HG02610 (cell line): ENCODE measurements around the gene KCTD16.
A peak's percentile ranks its signal among the peaks of the same experiment; 100 is the strongest.

Experiments used
- ATAC-seq: cut with Tn5 transposase; IDR thresholded peaks from one replicate; pipeline ENCODE4 v1.9.1; 2021; ENCODE audit warnings: mild to moderate bottlenecking, moderate library complexity; ENCODE audit not compliant: unreplicated experiment

Gene KCTD16

DNA sequence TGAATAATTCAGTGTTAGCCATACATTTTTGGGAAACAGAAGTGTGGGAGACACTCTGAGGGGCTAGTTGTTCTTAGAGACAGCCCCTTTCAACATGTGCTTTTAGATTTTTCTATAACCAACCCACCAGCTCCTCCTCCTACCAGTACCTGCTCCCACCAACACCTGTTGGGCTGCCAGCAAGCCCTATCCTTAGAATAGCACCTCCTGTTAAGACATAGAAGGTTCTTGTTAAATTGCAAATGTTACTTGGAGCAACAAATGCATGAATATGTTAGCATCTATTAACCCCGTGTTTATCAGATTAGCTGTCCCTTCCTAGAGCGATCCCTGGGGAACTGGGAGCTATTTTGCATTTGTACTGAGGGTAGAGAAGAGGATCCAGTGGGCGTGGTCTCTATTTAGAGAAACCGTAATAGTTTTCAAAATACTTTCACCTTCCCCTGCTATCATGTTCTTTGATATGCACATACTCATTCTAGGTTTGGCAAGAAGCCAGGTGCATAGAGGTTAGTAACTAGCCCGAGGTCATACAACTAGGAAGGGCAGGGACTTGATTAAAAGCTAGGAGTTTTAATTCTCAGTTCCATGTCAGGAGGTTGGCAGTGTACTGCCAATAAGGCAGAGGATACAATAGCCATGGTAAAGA, 334.4 kb downstream of the KCTD16 start:
- no peak for ATAC-seq

DNA sequence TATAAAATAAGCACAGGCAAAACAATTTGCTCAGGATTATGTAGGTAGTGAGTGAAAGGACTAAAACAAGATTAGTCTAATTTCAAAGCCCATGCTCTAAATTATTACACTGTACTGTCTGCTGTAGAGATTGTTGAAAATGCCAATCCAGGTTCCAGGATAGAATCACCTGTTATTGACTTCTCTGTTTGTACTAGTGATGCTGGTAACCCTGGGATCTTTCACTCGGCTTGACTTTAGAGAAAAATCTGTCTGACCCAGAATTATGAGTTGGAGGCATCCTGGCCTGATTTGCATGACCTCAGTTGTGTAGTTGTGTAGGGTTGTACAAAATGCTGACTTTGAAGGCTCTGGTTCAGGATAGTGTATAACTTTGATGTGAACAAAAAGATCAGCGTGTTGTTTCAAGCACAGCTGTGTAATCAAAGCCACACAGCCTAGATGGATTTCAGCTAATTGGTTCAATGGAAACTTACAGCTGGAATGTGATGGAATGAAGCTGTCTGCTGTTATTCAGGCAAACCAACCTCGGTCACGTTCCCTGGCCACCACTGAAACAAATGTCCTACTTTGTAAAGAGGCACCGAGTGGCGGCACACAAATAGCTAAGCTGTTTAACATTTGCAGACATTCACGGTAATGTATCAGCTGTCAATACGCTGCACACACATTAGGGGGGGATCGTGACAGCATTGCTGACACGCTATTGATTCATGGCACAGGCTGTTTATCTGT, 340.3 kb downstream of the KCTD16 start:
- no peak for ATAC-seq

DNA sequence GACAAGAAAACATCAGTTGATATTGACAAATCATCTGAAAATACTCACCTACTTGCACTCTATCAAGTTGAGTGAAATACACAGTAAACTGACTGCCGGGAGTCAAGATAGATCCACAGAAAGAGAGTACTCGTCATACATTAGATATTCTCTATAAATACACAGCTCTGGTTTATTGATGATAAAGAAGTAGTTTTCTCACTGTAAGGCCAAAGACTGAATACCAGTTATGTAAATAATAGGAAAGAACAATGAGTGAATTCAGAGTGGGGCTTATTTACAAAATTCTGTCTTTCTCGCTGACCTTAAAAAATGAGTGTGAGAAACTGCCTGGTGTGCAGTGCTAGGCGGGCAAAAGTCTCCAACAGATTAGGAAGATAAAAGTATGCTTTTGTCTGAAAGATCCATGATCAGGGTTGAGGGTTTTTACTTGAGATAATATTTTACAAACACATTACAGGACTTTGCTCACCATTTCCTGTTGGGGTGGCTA, 341.0 kb downstream of the KCTD16 start:
- no peak for ATAC-seq

DNA sequence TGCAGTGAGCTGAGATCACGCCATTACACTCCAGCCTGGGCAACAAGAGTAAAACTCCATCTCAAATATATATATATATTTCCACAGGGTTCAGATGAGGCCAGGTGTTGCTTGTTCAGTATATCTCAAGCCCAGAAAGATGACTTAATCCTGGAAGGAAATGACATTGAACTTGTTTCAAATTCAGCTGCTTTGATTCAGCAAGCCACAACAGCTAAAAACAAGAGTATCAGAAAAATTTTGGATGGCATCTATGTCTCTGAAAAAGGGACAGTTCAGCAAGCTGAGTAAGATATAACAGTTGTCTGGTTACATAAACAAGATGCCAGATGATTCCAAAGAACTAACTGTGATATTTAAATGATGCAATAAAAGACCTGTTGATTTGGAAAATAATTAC, 352.0 kb downstream of the KCTD16 start:
- ATAC-seq: peak; percentile 74

DNA sequence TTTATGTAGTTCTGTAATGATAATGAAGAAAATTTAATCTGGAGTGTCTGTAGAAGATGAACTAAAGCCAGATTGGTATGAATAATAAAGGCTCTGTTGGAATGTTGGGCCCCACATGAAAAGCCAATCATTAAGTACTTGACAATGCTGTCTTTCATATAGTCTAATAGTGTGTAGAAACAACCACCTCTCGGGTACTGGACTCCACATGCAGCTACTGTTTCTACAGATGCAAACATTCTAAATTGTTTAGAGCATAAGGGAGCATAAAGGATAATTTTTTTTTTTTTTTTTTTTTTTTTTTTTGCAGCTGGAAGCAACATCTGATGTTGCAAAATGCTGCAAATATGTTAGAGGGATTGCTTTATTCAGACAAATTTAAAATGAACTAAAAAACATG, 354.3 kb downstream of the KCTD16 start:
- ATAC-seq: no peak

DNA sequence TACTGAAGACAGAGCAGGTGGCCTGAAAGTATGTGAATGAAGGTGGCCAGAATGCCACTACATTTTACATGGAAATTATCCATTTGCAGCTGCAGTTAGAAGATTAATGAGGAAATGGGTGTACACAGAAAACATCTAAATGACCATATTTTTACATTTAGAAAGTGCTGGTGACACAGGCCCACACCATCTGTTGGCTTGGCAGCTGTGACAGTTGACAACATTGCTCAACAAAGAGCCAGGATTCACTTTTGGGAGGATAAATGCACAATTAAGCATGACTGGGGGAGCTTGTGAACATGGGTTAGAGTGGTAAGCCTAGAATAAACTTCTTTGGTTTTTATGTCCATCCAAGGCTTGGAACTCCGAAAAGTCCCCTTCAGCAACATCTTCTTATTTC, 360.5 kb downstream of the KCTD16 start:
- no peak for ATAC-seq
